Hepatocyte (in vitro differentiated cells): ENCODE data around the gene DXO. TPM values are rescaled to one million over a fixed set of nuclear protein-coding genes. Genes with fewer than 3 reads are reported as not detected.
A peak's percentile ranks its signal among the peaks of the same experiment; 100 is the strongest.
"Not testable (repeated sequence)": the region's sequence is repeated elsewhere in the genome, so short reads cannot be mapped to it uniquely, and the experiment has no call there.

Source experiments
- DNase-seq: peaks from one replicate; pipeline ENCODE4 v3.0.0-alpha.2; 2016; ENCODE audit warnings: low spot score
- H2AFZ ChIP-seq: fragments of 200-600 bp; sonication (generic); 2 replicates; pipeline ENCODE4 v1.6.0; 2016; ENCODE audit warnings: antibody characterized with exemption, mild to moderate bottlenecking
- H3K27ac ChIP-seq: fragments of 200-600 bp; sonication (generic); 2 replicates; pipeline ENCODE4 v1.5.1; 2016; ENCODE audit warnings: mild to moderate bottlenecking
- H3K27me3 ChIP-seq: fragments of 200-600 bp; sonication (generic); 2 replicates; pipeline ENCODE4 v1.6.1; 2016
- H3K36me3 ChIP-seq: fragments of 200-600 bp; sonication (generic); replicated peaks from 2 replicates; pipeline ENCODE4 v1.5.1; 2016; ENCODE audit warnings: low read depth; ENCODE audit not compliant: insufficient read depth
- H3K4me1 ChIP-seq: fragments of 200-600 bp; sonication (generic); 2 replicates; pipeline ENCODE4 v1.5.1; 2016; ENCODE audit warnings: mild to moderate bottlenecking, moderate library complexity; ENCODE audit not compliant: insufficient read depth
- H3K4me2 ChIP-seq: fragments of 200-600 bp; sonication (generic); 2 replicates; pipeline ENCODE4 v1.6.0; 2016
- H3K4me3 ChIP-seq: fragments of 200-600 bp; sonication (generic); 2 replicates; pipeline ENCODE4 v1.5.1; 2016; ENCODE audit warnings: mild to moderate bottlenecking
- H3K79me2 ChIP-seq: fragments of 200-600 bp; sonication (generic); 2 replicates; pipeline ENCODE4 v1.6.0; 2017; ENCODE audit warnings: mild to moderate bottlenecking
- H3K9me2 ChIP-seq: fragments of 200-600 bp; sonication (generic); replicated peaks from 2 replicates; pipeline ENCODE4 v1.6.0; 2017; ENCODE audit warnings: mild to moderate bottlenecking; ENCODE audit not compliant: insufficient read depth
- H3K9me3 ChIP-seq: fragments of 200-600 bp; sonication (generic); 2 replicates; pipeline ENCODE4 v1.5.1; 2016; ENCODE audit warnings: low read depth, mild to moderate bottlenecking
- H4K20me1 ChIP-seq: fragments of 200-600 bp; sonication (generic); 2 replicates; pipeline ENCODE4 v1.6.0; 2016; ENCODE audit warnings: mild to moderate bottlenecking; ENCODE audit not compliant: insufficient read depth, poor library complexity, severe bottlenecking
- EZH2 ChIP-seq: fragments of 200-600 bp; sonication (generic); IDR thresholded peaks from 2 replicates; pipeline ENCODE4 v1.6.1; 2016; ENCODE audit warnings: antibody characterized with exemption, mild to moderate bottlenecking, borderline replicate concordance
- EZH2phosphoT487 ChIP-seq: fragments of 200-600 bp; sonication (generic); IDR thresholded peaks from one replicate; pipeline ENCODE4 v1.6.1; 2018; ENCODE audit warnings: antibody characterized with exemption, mild to moderate bottlenecking, low read depth, moderate library complexity; ENCODE audit not compliant: unreplicated experiment, severe bottlenecking
- WGBS: methylation state at CpG from one replicate; pipeline ENCODE4 v1.1.6; 2016; ENCODE audit warnings: low lambda C conversion rate; ENCODE audit errors: missing lambda C conversion rate; 5-methylcytosine and 5-hydroxymethylcytosine counted together
- polyA plus RNA-seq: library from polyadenylated mRNA; unstranded; fragments of >200 nt; fragmentation: Nextera tagmentation; extraction: Ambion mirVana; gene quantifications from 2 replicates; pipeline ENCODE4 v1.2.1, GENCODE V29; 2016
- total RNA-seq: library from RNA; depleted of rRNA; stranded (reverse); fragments of >200 nt; gene quantifications from 2 replicates; pipeline ENCODE4 v1.2.3, GENCODE V29; 2014
- TF ChIP-seq, protein P1 (sequence below): fragments of 200-600 bp; sonication (generic); IDR thresholded peaks from 2 replicates; pipeline ENCODE4 v1.5.1; 2016; ENCODE audit warnings: antibody characterized with exemption, mild to moderate bottlenecking; ENCODE audit not compliant: poor library complexity

DXO gene
- total RNA-seq = 16.1 and 22.2 TPM in 2 replicates
- 39.3 and 43.8 TPM in 2 replicates for polyA plus RNA-seq

DNA sequence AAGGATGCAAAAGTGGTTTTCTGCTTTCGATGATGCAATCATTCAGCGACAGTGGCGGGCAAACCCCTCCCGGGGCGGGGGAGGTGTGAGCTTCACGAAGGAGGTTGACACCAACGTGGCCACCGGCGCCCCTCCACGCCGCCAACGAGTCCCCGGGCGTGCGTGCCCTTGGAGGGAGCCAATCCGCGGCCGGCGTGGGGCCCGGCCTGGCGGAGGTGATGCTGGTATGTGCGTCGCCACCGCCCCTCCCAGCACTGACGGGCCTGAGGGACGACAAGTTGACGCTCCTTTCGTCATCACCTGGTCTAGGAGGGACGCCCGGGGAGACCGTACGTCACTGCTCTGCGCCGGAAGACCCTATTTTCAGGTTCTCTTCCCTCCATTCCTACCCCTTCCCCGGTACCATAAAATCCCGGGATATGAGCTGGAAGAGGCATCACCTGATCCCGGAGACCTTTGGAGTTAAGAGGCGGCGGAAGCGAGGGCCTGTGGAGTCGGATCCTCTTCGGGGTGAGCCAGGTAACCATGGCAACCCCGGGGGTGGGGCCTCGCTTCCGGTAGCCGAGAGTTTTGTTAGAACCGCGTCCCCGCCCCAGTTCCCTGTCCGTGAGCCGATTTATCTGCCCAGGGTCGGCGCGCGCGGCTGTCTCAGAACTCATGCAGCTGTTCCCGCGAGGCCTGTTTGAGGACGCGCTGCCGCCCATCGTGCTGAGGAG lies at the start of gene DXO:
TSS of gene DXO (minus strand) at position 146 of the 716 bp plus-strand sequence. CDS start 463 bp downstream, outside the sequence.
- peak within 1 kb of the TSS; percentile 92 for H3K4me2 ChIP-seq
- no peaks in the 10 kb centered on the region for H3K27me3 ChIP-seq
- H4K20me1 ChIP-seq = no peaks in the 10 kb centered on the region
- no peaks in the 10 kb centered on the region for H3K36me3 ChIP-seq
- H3K9me2 ChIP-seq = no peaks in the 10 kb centered on the region
- peak within 1 kb of the TSS; percentile 58 for H3K4me3 ChIP-seq
- TF ChIP-seq EZH2 (no peak), EZH2phosphoT487 (no peak)
- TF ChIP-seq, protein P1, sequence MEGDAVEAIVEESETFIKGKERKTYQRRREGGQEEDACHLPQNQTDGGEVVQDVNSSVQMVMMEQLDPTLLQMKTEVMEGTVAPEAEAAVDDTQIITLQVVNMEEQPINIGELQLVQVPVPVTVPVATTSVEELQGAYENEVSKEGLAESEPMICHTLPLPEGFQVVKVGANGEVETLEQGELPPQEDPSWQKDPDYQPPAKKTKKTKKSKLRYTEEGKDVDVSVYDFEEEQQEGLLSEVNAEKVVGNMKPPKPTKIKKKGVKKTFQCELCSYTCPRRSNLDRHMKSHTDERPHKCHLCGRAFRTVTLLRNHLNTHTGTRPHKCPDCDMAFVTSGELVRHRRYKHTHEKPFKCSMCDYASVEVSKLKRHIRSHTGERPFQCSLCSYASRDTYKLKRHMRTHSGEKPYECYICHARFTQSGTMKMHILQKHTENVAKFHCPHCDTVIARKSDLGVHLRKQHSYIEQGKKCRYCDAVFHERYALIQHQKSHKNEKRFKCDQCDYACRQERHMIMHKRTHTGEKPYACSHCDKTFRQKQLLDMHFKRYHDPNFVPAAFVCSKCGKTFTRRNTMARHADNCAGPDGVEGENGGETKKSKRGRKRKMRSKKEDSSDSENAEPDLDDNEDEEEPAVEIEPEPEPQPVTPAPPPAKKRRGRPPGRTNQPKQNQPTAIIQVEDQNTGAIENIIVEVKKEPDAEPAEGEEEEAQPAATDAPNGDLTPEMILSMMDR = no peak
- peaks cover 36% of the 10 kb centered on the region for H3K79me2 ChIP-seq
- peak within 1 kb of the TSS; percentile 95 for H3K27ac ChIP-seq
- peak; percentile 98 for DNase-seq
- peak within 1 kb of the TSS; percentile 39 for H2AFZ ChIP-seq
- WGBS = 1% methylated on average over 61 of the region's 62 CpGs
- peaks cover 19% of the 10 kb centered on the region for H3K4me1 ChIP-seq
- no peaks in the 10 kb centered on the region for H3K9me3 ChIP-seq

DNA sequence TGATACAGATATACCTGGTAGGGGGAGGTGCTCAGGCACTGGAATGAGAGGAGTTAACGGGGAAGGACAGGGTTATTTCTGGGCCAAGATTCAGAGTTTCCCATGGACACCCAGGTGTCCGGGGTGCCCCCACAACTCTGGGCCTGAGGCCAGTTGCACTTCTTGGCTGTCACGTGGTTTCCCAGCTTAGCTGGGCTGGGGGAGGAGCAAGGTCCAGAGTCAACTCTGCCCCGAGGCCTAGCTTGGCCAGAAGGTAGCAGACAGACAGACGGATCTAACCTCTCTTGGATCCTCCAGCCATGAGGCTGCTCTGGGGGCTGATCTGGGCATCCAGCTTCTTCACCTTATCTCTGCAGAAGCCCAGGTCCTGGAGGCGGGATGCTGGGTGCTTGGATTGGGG lies 42.6 kb upstream of the DXO start, which contains the start of gene C4B:
TSS of gene C4B (plus strand) at position 249 of the 400 bp plus-strand sequence. CDS start at position 300, 51 bp downstream.
- H3K4me1 ChIP-seq, H4K20me1 ChIP-seq, H3K9me3 ChIP-seq, H3K9me2 ChIP-seq, H3K27me3 ChIP-seq, H3K36me3 ChIP-seq, H3K79me2 ChIP-seq, H3K27ac ChIP-seq, H2AFZ ChIP-seq, DNase-seq, H3K4me2 ChIP-seq, H3K4me3 ChIP-seq: not testable (repeated sequence)
- no CpG with 5 or more reads among the region's 6 CpGs for WGBS

DNA sequence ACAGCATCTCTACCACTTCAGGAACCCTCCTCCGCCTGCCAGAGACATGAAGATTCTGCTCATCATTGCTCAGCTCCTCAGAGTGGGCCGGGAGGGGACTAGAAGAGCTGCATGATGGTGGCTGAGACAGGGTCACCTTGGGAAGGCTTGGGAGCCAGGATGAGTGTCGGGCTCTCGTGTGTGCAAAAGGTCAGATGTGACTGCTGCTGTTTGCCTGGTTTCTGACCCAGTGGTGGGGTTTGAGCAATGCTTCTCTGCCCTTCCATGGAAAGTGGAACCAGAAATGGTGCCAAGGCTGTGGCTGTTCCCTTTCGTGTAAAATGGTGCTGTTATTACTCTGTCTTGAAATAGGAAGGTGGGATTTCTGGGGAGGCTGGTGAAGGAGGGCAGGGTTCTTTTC lies 41.8 kb upstream of the DXO start:
- not testable (repeated sequence) for H3K9me2 ChIP-seq, H4K20me1 ChIP-seq, H3K4me1 ChIP-seq, H3K9me3 ChIP-seq, DNase-seq, H3K79me2 ChIP-seq, H3K27me3 ChIP-seq, H3K4me3 ChIP-seq, H2AFZ ChIP-seq, H3K36me3 ChIP-seq, H3K4me2 ChIP-seq, H3K27ac ChIP-seq
- WGBS = no CpG with 5 or more reads among the region's 5 CpGs

DNA sequence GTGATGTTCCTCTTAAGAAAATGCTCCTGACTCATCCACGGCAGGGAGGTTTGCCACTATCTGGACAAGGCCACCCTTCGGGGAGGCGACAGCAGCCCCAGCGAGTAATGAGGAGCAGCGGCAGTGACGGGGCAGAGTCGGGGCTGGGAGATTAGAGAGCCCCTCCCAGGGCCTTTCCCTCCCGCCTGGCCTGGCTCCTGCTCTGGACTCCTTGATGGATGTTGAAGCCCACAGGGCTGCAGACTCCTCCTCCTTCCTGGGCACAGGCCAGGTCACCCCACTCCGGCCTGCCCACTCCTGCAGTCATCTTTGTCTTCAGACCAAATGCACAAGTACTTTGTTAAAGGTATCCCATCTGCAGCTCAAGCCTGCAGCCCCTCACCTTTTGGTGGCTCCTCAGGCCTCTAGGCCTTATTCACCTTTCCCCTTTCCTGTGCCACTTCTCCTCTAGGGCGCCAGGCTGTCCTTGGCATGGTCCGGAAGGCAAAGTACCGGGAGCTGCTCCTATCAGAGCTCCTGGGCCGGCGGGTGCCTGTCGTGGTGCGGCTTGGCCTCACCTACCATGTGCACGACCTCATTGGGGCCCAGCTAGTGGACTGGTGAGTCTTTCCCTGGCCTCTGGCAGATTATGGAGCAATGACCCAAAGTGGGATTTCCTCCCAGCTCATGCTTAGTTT lies 41.1 kb upstream of the DXO start:
- H3K4me1 ChIP-seq, H4K20me1 ChIP-seq, H3K27me3 ChIP-seq, H2AFZ ChIP-seq, H3K9me3 ChIP-seq, H3K79me2 ChIP-seq, H3K4me2 ChIP-seq, H3K27ac ChIP-seq, H3K9me2 ChIP-seq, DNase-seq, H3K36me3 ChIP-seq, H3K4me3 ChIP-seq: not testable (repeated sequence)
- WGBS = 81% methylated on average over 17 of the region's 17 CpGs

DNA sequence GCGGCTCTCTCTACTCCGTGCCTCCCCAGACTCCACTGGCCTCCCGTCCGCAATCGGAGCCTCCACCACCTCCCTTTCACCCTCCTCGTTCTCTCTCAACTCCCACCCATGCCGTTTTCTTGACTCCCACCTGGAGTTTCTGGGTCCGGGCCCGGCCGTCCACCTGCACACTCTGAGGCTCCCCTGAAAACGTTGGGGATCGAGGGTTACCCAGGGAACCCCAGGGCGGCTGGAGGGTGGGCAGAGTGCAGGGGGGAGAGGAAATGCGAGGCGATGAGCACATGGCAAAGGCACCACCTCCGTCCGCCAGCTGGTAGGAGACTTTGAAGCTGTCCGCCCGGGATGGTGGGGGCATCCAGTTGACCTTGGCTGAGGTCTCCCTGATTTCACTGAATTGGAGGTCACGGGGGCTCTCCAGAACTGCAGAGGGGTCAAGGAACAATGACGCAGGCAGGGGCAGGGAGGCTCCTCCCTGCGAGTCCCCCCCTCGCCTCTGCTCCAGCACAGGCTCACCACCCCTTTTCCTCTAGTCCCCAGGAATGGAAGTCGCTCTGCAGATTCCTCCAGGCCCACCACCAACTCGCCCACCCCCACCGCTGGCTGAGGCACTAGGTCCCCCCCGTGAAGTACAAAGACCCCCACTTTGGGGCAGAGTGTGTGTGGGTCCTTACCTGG lies 39.1 kb upstream of the DXO start:
- H4K20me1 ChIP-seq, H2AFZ ChIP-seq, H3K4me2 ChIP-seq, H3K36me3 ChIP-seq, H3K9me3 ChIP-seq, H3K4me1 ChIP-seq, H3K27ac ChIP-seq, H3K4me3 ChIP-seq, H3K9me2 ChIP-seq, H3K79me2 ChIP-seq, H3K27me3 ChIP-seq, DNase-seq: not testable (repeated sequence)
- 84% methylated on average over 12 of the region's 27 CpGs for whole genome bisulfite sequencing

DNA sequence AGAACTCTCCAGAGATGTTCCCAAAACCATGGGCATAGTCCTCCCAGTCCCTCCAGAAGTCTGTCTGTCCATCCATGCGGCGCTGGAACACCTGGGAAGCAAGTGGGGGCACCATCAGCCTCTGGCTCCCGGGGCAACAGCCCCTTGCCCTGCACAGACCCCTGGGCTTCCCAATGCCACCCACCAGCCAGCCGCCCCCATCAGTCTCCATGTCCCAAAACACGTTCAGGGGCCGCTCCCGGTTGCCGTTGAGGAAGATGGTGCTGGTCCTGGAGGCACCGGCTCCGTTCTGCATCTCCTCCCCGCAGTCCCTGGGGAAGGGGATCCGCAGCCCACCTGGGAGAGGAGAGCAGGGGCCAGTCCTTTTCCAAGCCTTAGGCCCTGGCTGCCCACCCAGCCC lies 37.6 kb upstream of the DXO start:
- H4K20me1 ChIP-seq, H3K4me2 ChIP-seq, H3K9me3 ChIP-seq, H3K27ac ChIP-seq, H2AFZ ChIP-seq, H3K4me1 ChIP-seq, H3K36me3 ChIP-seq, DNase-seq, H3K27me3 ChIP-seq, H3K79me2 ChIP-seq, H3K4me3 ChIP-seq, H3K9me2 ChIP-seq: not testable (repeated sequence)
- 84% methylated on average over 7 of the region's 12 CpGs for WGBS

DNA sequence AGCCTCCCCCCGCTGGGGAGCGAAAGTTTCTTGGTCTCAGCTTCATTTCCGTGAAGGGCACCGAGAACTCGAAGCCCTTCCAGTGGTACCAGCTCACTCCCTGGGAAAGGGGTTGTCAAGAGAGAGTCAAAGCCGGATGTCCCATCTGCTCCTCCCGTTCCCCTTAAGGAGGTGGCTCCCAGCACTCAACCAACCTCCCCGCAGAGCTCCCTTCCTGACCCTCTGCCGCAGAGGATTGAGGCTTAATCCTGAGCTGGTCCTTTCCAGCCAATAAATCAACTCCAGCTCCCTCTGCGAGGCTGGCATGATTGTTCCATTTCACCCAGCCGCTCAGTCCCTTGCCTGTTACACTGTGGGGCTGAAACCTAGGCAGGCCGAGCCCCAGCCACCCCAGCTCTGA lies 36.7 kb upstream of the DXO start:
- H3K9me2 ChIP-seq, H3K36me3 ChIP-seq, H3K4me1 ChIP-seq, H3K4me3 ChIP-seq, H3K79me2 ChIP-seq, DNase-seq, H3K9me3 ChIP-seq, H3K27me3 ChIP-seq, H4K20me1 ChIP-seq, H3K4me2 ChIP-seq, H3K27ac ChIP-seq, H2AFZ ChIP-seq: not testable (repeated sequence)
- 64% methylated on average over 8 of the region's 12 CpGs for WGBS
